A549 (cell line): Measurements from ENCODE around the gene MAP3K15. TPM values are rescaled to one million over a fixed set of nuclear protein-coding genes. Genes with fewer than 3 reads are reported as not detected.

Experiments used
- ATAC-seq, 2 experiments: fragments of 200-7000 bp in 1 of 2; fragments of >200 bp in 1 of 2; cut with Nextera tagmentation in 1 of 2; cut with Tn5 transposase in 1 of 2; 3 replicates each; pipeline versions ENCODE4 v1.8.0 to v1.9.1; 2018 to 2020; ENCODE audit warnings: mild to moderate bottlenecking in 1 of 2, moderate library complexity in 1 of 2
- CTCF ChIA-PET: fragments of 300-600 bp; sonication (Branson Sonifier 250); formaldehyde crosslinking; extraction: SDS; loops from one replicate; lab custom pipeline; 2021; ENCODE audit warnings: antibody characterized with exemption, inconsistent platforms; lab: Yijun Ruan, JAX
- POLR2A ChIA-PET: fragments of 350-600 bp; formaldehyde crosslinking; extraction: SDS; loops from one replicate; lab custom pipeline; 2021; ENCODE audit warnings: antibody characterized with exemption, inconsistent platforms; lab: Yijun Ruan, JAX
- DNase-seq, 2 experiments: peaks; one replicate each; pipeline versions ENCODE4 v3.0.0 to v3.0.0-alpha.2; 2011 to 2016; ENCODE audit warnings: low read depth in 1 of 2, low spot score in 1 of 2
- FAIRE-seq: peaks from 2 replicates; lab custom pipeline; 2011; peaks lifted over from hg19 to GRCh38; lab: Jason Lieb, UNC
- H3K27ac ChIP-seq, 2 experiments: fragments of >200 bp; sonication (Bioruptor Twin); formaldehyde crosslinking; 3 replicates each; pipeline ENCODE4 v1.5.1; 2016 to 2017
- H3K4me1 ChIP-seq: fragments of >200 bp; sonication (Bioruptor Twin); formaldehyde crosslinking; 3 replicates; pipeline ENCODE4 v1.6.1; 2016
- H3K4me2 ChIP-seq: fragments of >200 bp; sonication (Bioruptor Twin); formaldehyde crosslinking; 3 replicates; pipeline ENCODE4 v1.6.1; 2016
- H3K4me3 ChIP-seq: fragments of >200 bp; sonication (Bioruptor Twin); formaldehyde crosslinking; 3 replicates; pipeline ENCODE4 v1.5.1; 2016
- H3K9me3 ChIP-seq: fragments of >200 bp; sonication (Bioruptor Twin); formaldehyde crosslinking; 3 replicates; pipeline ENCODE4 v1.6.1; 2016
- ATOH8 ChIP-seq: fragments of 250-450 bp; sonication (Bioruptor Pico); IDR thresholded peaks from 2 replicates; pipeline ENCODE4 v1.5.0; 2020; ENCODE audit warnings: low read depth, mild to moderate bottlenecking, moderate library complexity
- BHLHE40 ChIP-seq: IDR thresholded peaks from 2 replicates; pipeline ENCODE4 v1.6.1; 2012; ENCODE audit warnings: low read depth, low read length, inconsistent platforms
- CBX8 ChIP-seq: fragments of 200-600 bp; sonication (generic); IDR thresholded peaks from 2 replicates; pipeline ENCODE4 v1.6.1; 2016
- EHMT2 ChIP-seq: fragments of 200-600 bp; sonication (generic); IDR thresholded peaks from 2 replicates; pipeline ENCODE4 v1.6.1; 2016; ENCODE audit warnings: antibody characterized with exemption, low read depth, mild to moderate bottlenecking, moderate library complexity
- FOSL2 ChIP-seq, 2 experiments: fragments of 450-650 bp in 1 of 2; fragments of >200 bp in 1 of 2; sonication (Bioruptor Twin) in 1 of 2; formaldehyde crosslinking; IDR thresholded peaks; 2 replicates each; pipeline versions ENCODE4 v1.5.0 to v1.6.1; 2016 to 2020; ENCODE audit warnings: mild to moderate bottlenecking in 1 of 2, moderate library complexity in 1 of 2
- FOXS1 ChIP-seq: fragments of 250-450 bp; sonication (Bioruptor Pico); IDR thresholded peaks from 2 replicates; pipeline ENCODE4 v1.5.0; 2020; ENCODE audit warnings: mild to moderate bottlenecking, moderate library complexity
- GATA3 ChIP-seq: IDR thresholded peaks from 2 replicates; pipeline ENCODE4 v1.6.1; 2012; ENCODE audit warnings: borderline replicate concordance
- HES2 ChIP-seq: fragments of >200 bp; sonication (Bioruptor Twin); formaldehyde crosslinking; IDR thresholded peaks from 2 replicates; pipeline ENCODE4 v1.6.1; 2016
- HOXB13 ChIP-seq: fragments of 250-450 bp; sonication (Bioruptor Pico); IDR thresholded peaks from 2 replicates; pipeline ENCODE4 v1.5.0; 2020; ENCODE audit warnings: low read depth, mild to moderate bottlenecking, moderate library complexity
- MAX ChIP-seq: IDR thresholded peaks from 2 replicates; pipeline ENCODE4 v1.6.1; 2012
- MAZ ChIP-seq: fragments of 150-350 bp; IDR thresholded peaks from 2 replicates; pipeline ENCODE4 v1.6.1; 2014; ENCODE audit warnings: antibody characterized with exemption, low read depth, low read length, borderline replicate concordance
- NFE2L2 ChIP-seq: fragments of 150-350 bp; conservative IDR thresholded peaks from 2 replicates; pipeline ENCODE4 v1.6.1; 2014; ENCODE audit warnings: low read length
- NR3C1 ChIP-seq: fragments of >200 bp; sonication (Bioruptor Twin); formaldehyde crosslinking; IDR thresholded peaks from 3 replicates; pipeline ENCODE4 v1.6.1; 2017
- RAD21 ChIP-seq, 2 experiments: fragments of >200 bp in 1 of 2; sonication (Bioruptor Twin) in 1 of 2; formaldehyde crosslinking in 1 of 2; IDR thresholded peaks in 1 of 2; conservative IDR thresholded peaks in 1 of 2; 2 replicates in 1 of 2; 3 replicates in 1 of 2; pipeline ENCODE4 v1.6.1; 2012 to 2018; ENCODE audit warnings: inconsistent platforms in 1 of 2
- RARB ChIP-seq: fragments of 250-450 bp; sonication (Bioruptor Pico); IDR thresholded peaks from 2 replicates; pipeline ENCODE4 v1.8.0; 2021; ENCODE audit warnings: mild to moderate bottlenecking, moderate library complexity
- SREBF2 ChIP-seq: fragments of 450-650 bp; IDR thresholded peaks from 2 replicates; pipeline ENCODE4 v1.6.1; 2014; ENCODE audit warnings: mild to moderate bottlenecking, moderate library complexity
- TFCP2L1 ChIP-seq: fragments of 250-450 bp; sonication (Bioruptor Pico); IDR thresholded peaks from 2 replicates; pipeline ENCODE4 v1.5.0; 2021; ENCODE audit warnings: mild to moderate bottlenecking
- TP53 ChIP-seq: fragments of 250-450 bp; sonication (Bioruptor Pico); IDR thresholded peaks from 2 replicates; pipeline ENCODE4 v1.5.0; 2021; ENCODE audit warnings: mild to moderate bottlenecking, moderate library complexity
- ZNF302 ChIP-seq: fragments of 250-450 bp; sonication (Bioruptor Pico); IDR thresholded peaks from 2 replicates; pipeline ENCODE4 v1.9.0; 2021; ENCODE audit warnings: inconsistent platforms, mild to moderate bottlenecking, moderate library complexity
- ZSCAN20 ChIP-seq: fragments of 250-450 bp; sonication (Bioruptor Pico); IDR thresholded peaks from 2 replicates; pipeline ENCODE4 v1.8.0; 2022; ENCODE audit warnings: mild to moderate bottlenecking, moderate library complexity
- WGBS: methylation state at CpG from one replicate; pipeline ENCODE4 v1.1.6; 2017; ENCODE audit errors: missing lambda C conversion rate; 5-methylcytosine and 5-hydroxymethylcytosine counted together
- polyA plus RNA-seq, 4 experiments: library from polyadenylated mRNA; depleted of rRNA in 3 of 4; stranded (reverse); fragments of >200 nt; fragmentation: RNase III in 1 of 4; extraction: RNeasy Plus Mini Kit Qiagen cat#74134 plus additional on column Dnase treatment in 1 of 4; gene quantifications; 2 replicates in 3 of 4; 3 replicates in 1 of 4; pipeline ENCODE4 v1.2.3, GENCODE V29; 2011 to 2017
- TF ChIP-seq, protein P1 (sequence below): IDR thresholded peaks from 2 replicates; pipeline ENCODE4 v1.6.1; 2012
- TF ChIP-seq, protein P2 (sequence below): fragments of >200 bp; sonication (Bioruptor Twin); formaldehyde crosslinking; IDR thresholded peaks from 3 replicates; pipeline ENCODE4 v1.5.1; 2016
- TF ChIP-seq, protein P3 (sequence below): IDR thresholded peaks from 2 replicates; pipeline ENCODE4 v1.6.1; 2012; ENCODE audit warnings: low read depth, borderline replicate concordance

MAP3K15 gene
- polyA plus RNA-seq, 2 of the 4 experiments (the other 2 are of a cell fraction) = 2.3 to 5.7 TPM

GRCh38 chrX:19392078-19392477 lies 123.2 kb downstream of the MAP3K15 start (continued):
- TF ChIP-seq, protein P1, sequence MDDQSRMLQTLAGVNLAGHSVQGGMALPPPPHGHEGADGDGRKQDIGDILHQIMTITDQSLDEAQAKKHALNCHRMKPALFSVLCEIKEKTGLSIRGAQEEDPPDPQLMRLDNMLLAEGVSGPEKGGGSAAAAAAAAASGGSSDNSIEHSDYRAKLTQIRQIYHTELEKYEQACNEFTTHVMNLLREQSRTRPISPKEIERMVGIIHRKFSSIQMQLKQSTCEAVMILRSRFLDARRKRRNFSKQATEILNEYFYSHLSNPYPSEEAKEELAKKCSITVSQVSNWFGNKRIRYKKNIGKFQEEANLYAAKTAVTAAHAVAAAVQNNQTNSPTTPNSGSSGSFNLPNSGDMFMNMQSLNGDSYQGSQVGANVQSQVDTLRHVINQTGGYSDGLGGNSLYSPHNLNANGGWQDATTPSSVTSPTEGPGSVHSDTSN = no peak
- TF ChIP-seq, protein P2, sequence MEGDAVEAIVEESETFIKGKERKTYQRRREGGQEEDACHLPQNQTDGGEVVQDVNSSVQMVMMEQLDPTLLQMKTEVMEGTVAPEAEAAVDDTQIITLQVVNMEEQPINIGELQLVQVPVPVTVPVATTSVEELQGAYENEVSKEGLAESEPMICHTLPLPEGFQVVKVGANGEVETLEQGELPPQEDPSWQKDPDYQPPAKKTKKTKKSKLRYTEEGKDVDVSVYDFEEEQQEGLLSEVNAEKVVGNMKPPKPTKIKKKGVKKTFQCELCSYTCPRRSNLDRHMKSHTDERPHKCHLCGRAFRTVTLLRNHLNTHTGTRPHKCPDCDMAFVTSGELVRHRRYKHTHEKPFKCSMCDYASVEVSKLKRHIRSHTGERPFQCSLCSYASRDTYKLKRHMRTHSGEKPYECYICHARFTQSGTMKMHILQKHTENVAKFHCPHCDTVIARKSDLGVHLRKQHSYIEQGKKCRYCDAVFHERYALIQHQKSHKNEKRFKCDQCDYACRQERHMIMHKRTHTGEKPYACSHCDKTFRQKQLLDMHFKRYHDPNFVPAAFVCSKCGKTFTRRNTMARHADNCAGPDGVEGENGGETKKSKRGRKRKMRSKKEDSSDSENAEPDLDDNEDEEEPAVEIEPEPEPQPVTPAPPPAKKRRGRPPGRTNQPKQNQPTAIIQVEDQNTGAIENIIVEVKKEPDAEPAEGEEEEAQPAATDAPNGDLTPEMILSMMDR = no peak

GRCh38 chrX:19389227-19389845 lies 126.0 kb downstream of the MAP3K15 start:
- H3K4me3 ChIP-seq = no peak overlapping the region
- no peaks in the 10 kb centered on the region for H3K4me1 ChIP-seq
- no peak overlapping the region for H3K27ac ChIP-seq
- no peak for ATAC-seq
- WGBS = 74% methylated on average over 4 of the region's 4 CpGs
- H3K4me2 ChIP-seq = no peak overlapping the region
- POLR2A ChIA-PET = no interaction called here
- DNase-seq = no peak
- TF ChIP-seq TFCP2L1 (CRISPR knock-in tag) (no peak), NFE2L2 (no peak), RARB (CRISPR knock-in tag) (no peak), BHLHE40 (no peak), CBX8 (no peak)
- TF ChIP-seq, protein P1 = no peak
- CTCF ChIA-PET = interaction anchor here (2.4 kb wide), 1 partner anchor 17 kb away, joined by 5 read pairs; no protein-coding TSS in a partner anchor
- FAIRE-seq = no peak
- H3K9me3 ChIP-seq = no peaks in the 10 kb centered on the region

GRCh38 chrX:19388741-19389140 lies 126.6 kb downstream of the MAP3K15 start:
- ChIA-PET CTCF (interaction anchor here (2.4 kb wide), 1 partner anchor 16 kb away, joined by 5 read pairs; no protein-coding TSS in a partner anchor), POLR2A (no interaction called here)
- FAIRE-seq = no peak
- no peak for DNase-seq
- H3K4me1 ChIP-seq = no peaks in the 10 kb centered on the region
- no peak overlapping the region for H3K4me3 ChIP-seq
- H3K4me2 ChIP-seq = no peak overlapping the region
- H3K27ac ChIP-seq = no peak overlapping the region
- ATAC-seq = no peak
- 90% methylated on average over 8 of the region's 8 CpGs for WGBS
- no peaks in the 10 kb centered on the region for H3K9me3 ChIP-seq
- TF ChIP-seq ZSCAN20 (CRISPR knock-in tag) = no peak
- TF ChIP-seq SREBF2 = no peak
- no peak for TF ChIP-seq FOXS1 (CRISPR knock-in tag)
- no peak for TF ChIP-seq NR3C1
- TF ChIP-seq TP53 = no peak
- no peak for TF ChIP-seq TFCP2L1 (CRISPR knock-in tag)
- TF ChIP-seq, protein P2 = no peak
- no peak for TF ChIP-seq ZNF302 (CRISPR knock-in tag)
- TF ChIP-seq MAZ = no peak
- TF ChIP-seq HES2 = no peak
- TF ChIP-seq RAD21 (conservative IDR thresholded peaks at IDR 0.05 in 1 of 2, IDR thresholded peaks at IDR 0.05 in 1 of 2) = no peak
- TF ChIP-seq ATOH8 = no peak
- TF ChIP-seq GATA3 = no peak
- TF ChIP-seq FOSL2 (IDR thresholded peaks at IDR 0.05) = no peak
- no peak for TF ChIP-seq FOSL2 (CRISPR knock-in tag; IDR thresholded peaks at IDR 0.05)
- TF ChIP-seq, protein P1 = no peak
- TF ChIP-seq, protein P3, sequence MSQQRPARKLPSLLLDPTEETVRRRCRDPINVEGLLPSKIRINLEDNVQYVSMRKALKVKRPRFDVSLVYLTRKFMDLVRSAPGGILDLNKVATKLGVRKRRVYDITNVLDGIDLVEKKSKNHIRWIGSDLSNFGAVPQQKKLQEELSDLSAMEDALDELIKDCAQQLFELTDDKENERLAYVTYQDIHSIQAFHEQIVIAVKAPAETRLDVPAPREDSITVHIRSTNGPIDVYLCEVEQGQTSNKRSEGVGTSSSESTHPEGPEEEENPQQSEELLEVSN = no peak
- no peak for TF ChIP-seq HOXB13 (CRISPR knock-in tag)
- no peak for TF ChIP-seq EHMT2
- no peak for TF ChIP-seq MAX
